WTC11 (cell line): ENCODE measurements around the gene TIMM44. TPM values are rescaled to one million over a fixed set of nuclear protein-coding genes. Genes with fewer than 3 reads are reported as not detected.

ENCODE experiments used
- ATAC-seq: fragments of 200-7000 bp; cut with Tn5 transposase; 2 replicates; pipeline ENCODE4 v1.10.0; 2021; ENCODE audit warnings: mild to moderate bottlenecking, moderate library complexity
- CTCF ChIA-PET: fragments of 300-600 bp; sonication (Branson Sonifier 250); formaldehyde crosslinking; loops from one replicate; lab custom pipeline; 2021; ENCODE audit warnings: antibody characterized with exemption; lab: Charles Lee
- POLR2A ChIA-PET: fragments of 350-600 bp; sonication (Branson Sonifier 250); formaldehyde crosslinking; loops from one replicate; lab custom pipeline; 2021; ENCODE audit warnings: antibody characterized with exemption; lab: Charles Lee
- DNase-seq: peaks from one replicate; pipeline ENCODE4 v3.0.0; 2021; ENCODE audit warnings: low spot score
- H3K27ac Mint-ChIP-seq: 2 replicates; pipeline ENCODE4 v1.8.0; 2021; ENCODE audit warnings: mixed read lengths
- H3K27me3 Mint-ChIP-seq: 2 replicates; pipeline ENCODE4 v1.8.0; 2021; ENCODE audit warnings: low read depth, mild to moderate bottlenecking, moderate library complexity, mixed read lengths
- H3K36me3 Mint-ChIP-seq: 2 replicates; pipeline ENCODE4 v1.8.0; 2021; ENCODE audit warnings: mixed read lengths
- H3K4me1 Mint-ChIP-seq: 2 replicates; pipeline ENCODE4 v1.8.0; 2022; ENCODE audit warnings: mixed read lengths
- H3K4me3 Mint-ChIP-seq: 2 replicates; pipeline ENCODE4 v1.8.0; 2021; ENCODE audit warnings: mild to moderate bottlenecking, moderate library complexity, mixed read lengths
- H3K9me3 Mint-ChIP-seq: 2 replicates; pipeline ENCODE4 v1.8.0; 2021; ENCODE audit warnings: mixed read lengths
- AFF4 ChIP-seq: sonication (generic); formaldehyde crosslinking; IDR thresholded peaks from 2 replicates; pipeline ENCODE4 v1.8.1; 2023; ENCODE audit warnings: mild to moderate bottlenecking, missing genetic modification reagents, borderline replicate concordance
- E2F5 ChIP-seq: sonication (generic); formaldehyde crosslinking; IDR thresholded peaks from 2 replicates; pipeline ENCODE4 v1.8.1; 2022; ENCODE audit warnings: mild to moderate bottlenecking, moderate library complexity, missing genetic modification reagents
- ELF4 ChIP-seq: sonication (generic); formaldehyde crosslinking; IDR thresholded peaks from 2 replicates; pipeline ENCODE4 v1.8.1; 2022; ENCODE audit warnings: low read depth, mild to moderate bottlenecking, moderate library complexity, missing genetic modification reagents
- FOXP1 ChIP-seq: sonication (generic); formaldehyde crosslinking; IDR thresholded peaks from 2 replicates; pipeline ENCODE4 v1.8.0; 2022; ENCODE audit warnings: missing genetic modification reagents, mild to moderate bottlenecking, moderate library complexity, borderline replicate concordance
- GRHL2 ChIP-seq: fragments of 250-450 bp; sonication (Bioruptor Pico); IDR thresholded peaks from 2 replicates; pipeline ENCODE4 v1.8.0; 2022; ENCODE audit warnings: mild to moderate bottlenecking, moderate library complexity; ENCODE audit not compliant: insufficient replicate concordance, severe bottlenecking
- HMGA2 ChIP-seq: fragments of 250-450 bp; sonication (Bioruptor Pico); IDR thresholded peaks from 2 replicates; pipeline ENCODE4 v1.4.0; 2021; ENCODE audit warnings: mild to moderate bottlenecking, moderate library complexity
- MXD4 ChIP-seq: fragments of 250-450 bp; sonication (Bioruptor Pico); IDR thresholded peaks from 2 replicates; pipeline ENCODE4 v1.8.0; 2021; ENCODE audit warnings: mild to moderate bottlenecking, moderate library complexity, borderline replicate concordance
- NFYB ChIP-seq: sonication (generic); formaldehyde crosslinking; conservative IDR thresholded peaks from 2 replicates; pipeline ENCODE4 v1.8.0; 2022; ENCODE audit warnings: low read depth, missing genetic modification reagents
- NR1H2 ChIP-seq: sonication (generic); formaldehyde crosslinking; IDR thresholded peaks from 2 replicates; pipeline ENCODE4 v1.9.0; 2021; ENCODE audit warnings: mild to moderate bottlenecking, moderate library complexity, missing genetic modification reagents
- PRRX2 ChIP-seq: fragments of 250-450 bp; sonication (Bioruptor Pico); IDR thresholded peaks from 2 replicates; pipeline ENCODE4 v1.8.0; 2021; ENCODE audit warnings: mild to moderate bottlenecking
- SMAD3 ChIP-seq: sonication (generic); formaldehyde crosslinking; IDR thresholded peaks from 2 replicates; pipeline ENCODE4 v1.8.0; 2022; ENCODE audit warnings: missing genetic modification reagents, mild to moderate bottlenecking, borderline replicate concordance
- SMAD4 ChIP-seq: sonication (generic); formaldehyde crosslinking; IDR thresholded peaks from 2 replicates; pipeline ENCODE4 v1.8.0; 2022; ENCODE audit warnings: mild to moderate bottlenecking, missing genetic modification reagents
- SP1 ChIP-seq: sonication (generic); formaldehyde crosslinking; conservative IDR thresholded peaks from 2 replicates; pipeline ENCODE4 v1.8.1; 2022; ENCODE audit warnings: missing genetic modification reagents
- ZNF121 ChIP-seq: sonication (generic); formaldehyde crosslinking; IDR thresholded peaks from 2 replicates; pipeline ENCODE4 v1.8.0; 2023; ENCODE audit warnings: missing genetic modification reagents
- ZNF317 ChIP-seq: sonication (generic); formaldehyde crosslinking; IDR thresholded peaks from 2 replicates; pipeline ENCODE4 v1.8.1; 2023; ENCODE audit warnings: low read depth, mild to moderate bottlenecking, moderate library complexity, missing genetic modification reagents, borderline replicate concordance
- ZNF423 ChIP-seq: fragments of 250-450 bp; sonication (Bioruptor Pico); IDR thresholded peaks from 2 replicates; pipeline ENCODE4 v2.1.2; 2022; ENCODE audit warnings: mild to moderate bottlenecking, moderate library complexity
- ZNF532 ChIP-seq: fragments of 250-450 bp; sonication (Bioruptor Pico); IDR thresholded peaks from 2 replicates; pipeline ENCODE4 v1.9.0; 2021; ENCODE audit warnings: mild to moderate bottlenecking, borderline replicate concordance
- ZNF671 ChIP-seq: fragments of 250-450 bp; sonication (Bioruptor Pico); IDR thresholded peaks from 2 replicates; pipeline ENCODE4 v1.8.0; 2021; ENCODE audit warnings: mild to moderate bottlenecking
- total RNA-seq: library from RNA; stranded (reverse); gene quantifications from 3 replicates; pipeline ENCODE4 v1.2.3, GENCODE V29; 2021
- TF ChIP-seq, protein P1 (sequence below): sonication (generic); formaldehyde crosslinking; IDR thresholded peaks from 2 replicates; pipeline ENCODE4 v1.8.1; 2023; ENCODE audit warnings: mild to moderate bottlenecking, missing genetic modification reagents, moderate library complexity

TIMM44 gene
- total RNA-seq, 1 experiment from 2014 or later = 129 TPM

DNA sequence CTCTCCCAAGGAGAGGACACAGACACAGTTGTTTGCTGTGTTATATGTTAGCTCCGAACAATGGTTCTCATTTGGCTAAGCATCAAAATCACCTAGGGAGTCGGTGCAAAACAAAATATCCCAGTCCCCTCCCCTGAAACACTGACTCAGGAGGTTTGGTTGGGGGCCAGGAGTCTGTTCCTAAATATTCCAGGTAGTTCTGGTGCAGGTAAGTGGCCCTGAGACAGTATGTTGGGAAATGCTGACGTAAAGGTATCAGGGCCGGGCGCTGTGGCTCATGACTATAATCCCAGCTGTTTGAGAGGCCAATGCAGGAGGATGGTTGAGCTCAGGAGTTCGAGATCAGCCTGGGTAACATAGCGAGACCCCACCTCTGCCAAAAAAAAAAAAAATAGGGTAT, 42.1 kb downstream of the TIMM44 start:
- H3K36me3 Mint-ChIP-seq = no peaks in the 10 kb centered on the region
- peaks cover 20% of the 10 kb centered on the region for H3K4me1 Mint-ChIP-seq
- no peak overlapping the region for H3K27ac Mint-ChIP-seq
- peaks cover 13% of the 10 kb centered on the region for H3K27me3 Mint-ChIP-seq
- H3K4me3 Mint-ChIP-seq = no peak overlapping the region
- ATAC-seq (no peak), DNase-seq (no peak)
- no peaks in the 10 kb centered on the region for H3K9me3 Mint-ChIP-seq
- POLR2A ChIA-PET = interaction anchor here (1.1 to 1.4 kb wide), 2 partner anchors 14 to 15 kb away, joined by 3 to 5 read pairs; partner anchors contain the start of gene LRRC8E
- TF ChIP-seq, protein P1, sequence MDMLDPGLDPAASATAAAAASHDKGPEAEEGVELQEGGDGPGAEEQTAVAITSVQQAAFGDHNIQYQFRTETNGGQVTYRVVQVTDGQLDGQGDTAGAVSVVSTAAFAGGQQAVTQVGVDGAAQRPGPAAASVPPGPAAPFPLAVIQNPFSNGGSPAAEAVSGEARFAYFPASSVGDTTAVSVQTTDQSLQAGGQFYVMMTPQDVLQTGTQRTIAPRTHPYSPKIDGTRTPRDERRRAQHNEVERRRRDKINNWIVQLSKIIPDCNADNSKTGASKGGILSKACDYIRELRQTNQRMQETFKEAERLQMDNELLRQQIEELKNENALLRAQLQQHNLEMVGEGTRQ = no peak
- TF ChIP-seq PRRX2 (CRISPR knock-in tag) (no peak), ELF4 (CRISPR knock-in tag) (no peak), ZNF423 (CRISPR knock-in tag) (no peak), SP1 (CRISPR knock-in tag) (no peak), GRHL2 (CRISPR knock-in tag) (no peak), SMAD4 (CRISPR knock-in tag) (no peak), E2F5 (CRISPR knock-in tag) (no peak), HMGA2 (CRISPR knock-in tag) (no peak), FOXP1 (CRISPR knock-in tag) (no peak), ZNF121 (CRISPR knock-in tag) (no peak)
- CTCF ChIA-PET = interaction anchor here (0.7 to 5.0 kb wide), 10 partner anchors 19 to 1028 kb away, joined by 3 to 70 read pairs (median 6); partner anchors contain the start of genes PRR36, SNAPC2 and TIMM44

- POLR2A ChIA-PET = interaction anchor here (1.1 to 1.4 kb wide), 3 partner anchors 13 to 43 kb away, joined by 3 to 5 read pairs (median 3); partner anchors contain the start of genes LRRC8E and TIMM44
- TF ChIP-seq NR1H2 (CRISPR knock-in tag) = no peak
- TF ChIP-seq ZNF671 (CRISPR knock-in tag) = no peak
- TF ChIP-seq ZNF317 (CRISPR knock-in tag) = no peak
- TF ChIP-seq, all 79 proteins: peak for 0
- ATAC-seq = no peak
- no peaks in the 10 kb centered on the region for H3K9me3 Mint-ChIP-seq
- DNase-seq = no peak
- CTCF ChIA-PET = interaction anchor here (0.5 to 5.0 kb wide), 12 partner anchors 12 to 1027 kb away, joined by 3 to 70 read pairs (median 6); partner anchors contain the start of genes LRRC8E, PRR36, SNAPC2 and TIMM44
- no peak overlapping the region for H3K27ac Mint-ChIP-seq
- H3K4me1 Mint-ChIP-seq = peaks cover 20% of the 10 kb centered on the region
- no peaks in the 10 kb centered on the region for H3K36me3 Mint-ChIP-seq
- no peak overlapping the region for H3K4me3 Mint-ChIP-seq
- H3K27me3 Mint-ChIP-seq = peaks cover 13% of the 10 kb centered on the region
Observed at GRCh38 chr19:7900931-7901330, 42.5 kb downstream of the TIMM44 start.

DNA sequence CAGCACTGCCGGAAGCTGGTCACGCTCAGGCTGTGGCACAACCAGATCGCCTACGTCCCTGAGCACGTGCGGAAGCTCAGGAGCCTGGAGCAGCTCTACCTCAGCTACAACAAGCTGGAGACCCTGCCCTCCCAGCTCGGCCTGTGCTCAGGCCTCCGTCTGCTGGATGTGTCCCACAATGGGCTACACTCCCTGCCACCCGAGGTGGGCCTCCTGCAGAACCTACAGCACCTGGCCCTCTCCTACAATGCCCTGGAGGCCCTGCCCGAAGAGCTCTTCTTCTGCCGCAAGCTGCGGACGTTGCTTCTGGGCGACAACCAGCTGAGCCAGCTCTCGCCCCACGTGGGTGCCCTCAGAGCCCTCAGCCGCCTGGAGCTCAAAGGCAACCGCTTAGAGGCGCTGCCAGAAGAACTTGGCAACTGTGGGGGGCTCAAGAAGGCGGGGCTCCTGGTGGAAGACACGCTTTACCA, 43.0 kb downstream of the TIMM44 start:
- Mint-ChIP-seq H3K4me1 (peaks cover 16% of the 10 kb centered on the region), H3K27ac (no peak overlapping the region), H3K27me3 (peaks cover 13% of the 10 kb centered on the region), H3K36me3 (no peaks in the 10 kb centered on the region), H3K4me3 (no peak overlapping the region), H3K9me3 (no peaks in the 10 kb centered on the region)
- DNase-seq (no peak), ATAC-seq (no peak)
- ChIA-PET POLR2A (interaction anchor here (0.9 to 1.4 kb wide), 5 partner anchors 12 to 44 kb away, joined by 3 to 5 read pairs (median 3); partner anchors contain the start of genes LRRC8E and TIMM44), CTCF (interaction anchor here (0.5 to 5.0 kb wide), 11 partner anchors 12 to 86 kb away, joined by 4 to 70 read pairs (median 6); partner anchors contain the start of genes LRRC8E, PRR36, SNAPC2 and TIMM44)
- TF ChIP-seq AFF4 (CRISPR knock-in tag) (no peak), SMAD3 (CRISPR knock-in tag) (no peak), MXD4 (CRISPR knock-in tag) (no peak), ZNF532 (no peak), GRHL2 (CRISPR knock-in tag) (no peak), NFYB (CRISPR knock-in tag) (no peak)
